M059J (cell line): ENCODE results near the gene ANKH. TPM values are rescaled to one million over a fixed set of nuclear protein-coding genes. Genes with fewer than 3 reads are reported as not detected.
A peak's percentile ranks its signal among the peaks of the same experiment; 100 is the strongest.

ENCODE experiments used
- DNase-seq: peaks from one replicate; pipeline ENCODE4 v3.0.0-alpha.2; 2012; ENCODE audit warnings: low read depth
- total RNA-seq: library from RNA; depleted of rRNA; stranded (reverse); fragments of >200 nt; shearing (Covaris generic); gene quantifications from 2 replicates; pipeline ENCODE4 v1.2.3, GENCODE V29; 2014; rRNA removed

The ANKH gene
- total RNA-seq, 1 experiment from 2014 or later, result 20.8 TPM

DNA sequence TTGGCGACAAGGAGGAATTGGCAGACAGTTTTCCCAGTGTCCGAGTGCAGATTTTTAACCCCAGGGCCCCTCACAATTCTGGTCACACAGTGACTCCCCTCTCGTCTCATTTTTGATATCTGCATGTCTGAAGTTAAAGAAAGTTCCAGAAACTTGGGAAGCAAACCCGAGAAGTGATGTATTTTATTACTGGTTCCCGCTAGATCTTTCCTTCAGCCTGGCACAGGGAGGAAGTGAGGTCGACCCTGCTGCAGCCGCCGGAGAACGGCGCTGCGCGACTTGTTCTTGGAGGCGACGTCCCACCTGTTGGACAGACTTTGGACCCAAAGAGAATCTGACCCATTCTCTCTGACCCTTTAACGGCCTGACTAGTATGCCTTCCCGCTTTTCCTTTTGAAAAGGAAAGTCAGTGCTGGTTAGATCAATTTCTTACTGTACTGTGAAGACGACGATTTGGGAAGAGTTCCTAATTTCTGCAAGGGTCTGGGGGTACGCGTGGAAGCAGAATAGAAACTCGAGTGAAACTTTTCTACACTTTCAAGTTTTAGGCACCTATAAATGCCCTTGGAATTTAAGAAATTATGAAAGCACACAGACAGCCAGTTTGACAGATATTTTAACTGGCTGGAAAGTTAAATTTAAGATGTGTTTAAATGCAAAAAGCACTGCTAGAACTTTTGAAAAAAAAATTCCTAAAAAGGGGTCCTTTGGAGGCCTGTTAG, 206.3 kb downstream of the ANKH start:
- peak; percentile 57 for DNase-seq

DNA sequence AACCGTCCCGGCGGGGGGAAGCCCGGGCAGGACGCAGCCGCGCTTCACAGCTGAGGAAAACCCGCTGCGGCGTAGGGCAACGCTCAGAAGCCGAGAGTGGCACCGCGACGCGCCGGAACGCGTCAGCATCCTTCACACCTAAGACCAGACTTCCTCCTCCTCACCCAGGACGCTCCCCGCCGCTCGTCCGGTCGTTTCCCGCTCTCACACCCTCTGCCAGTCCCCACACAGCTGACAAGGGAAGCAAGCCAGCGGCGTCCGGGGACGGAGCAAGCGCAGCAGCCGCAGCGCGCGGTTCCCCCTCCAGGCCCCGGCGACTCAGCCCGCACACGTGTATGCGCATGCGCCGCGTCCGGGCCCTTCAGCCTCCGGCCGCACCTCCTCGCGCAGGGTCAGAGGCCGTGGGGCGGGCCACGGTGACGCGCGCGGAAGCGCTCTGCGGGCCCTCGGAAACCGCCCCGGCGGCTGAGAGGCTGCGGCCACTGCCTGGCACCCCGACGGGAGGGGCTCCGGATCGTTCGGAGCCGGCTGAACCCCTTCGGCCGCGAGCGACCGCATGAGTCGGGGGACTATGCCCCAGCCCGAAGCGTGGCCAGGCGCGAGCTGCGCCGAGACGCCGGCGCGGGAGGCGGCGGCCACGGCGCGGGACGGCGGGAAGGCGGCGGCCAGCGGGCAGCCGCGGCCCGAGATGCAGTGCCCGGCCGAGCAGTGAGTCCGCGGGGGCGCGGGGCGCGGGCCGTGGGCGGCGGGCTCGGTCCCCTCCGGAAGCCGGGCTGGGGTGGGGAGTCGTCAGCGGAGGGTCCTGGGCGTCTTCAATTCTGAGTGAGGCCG, 207.1 kb downstream of the ANKH start, which contains the start of gene OTULIN:
TSS of gene OTULIN (plus strand) at position 449 of the 831 bp plus-strand sequence. CDS start at position 557, 108 bp downstream.
- DNase-seq, result peak; percentile 91

DNA sequence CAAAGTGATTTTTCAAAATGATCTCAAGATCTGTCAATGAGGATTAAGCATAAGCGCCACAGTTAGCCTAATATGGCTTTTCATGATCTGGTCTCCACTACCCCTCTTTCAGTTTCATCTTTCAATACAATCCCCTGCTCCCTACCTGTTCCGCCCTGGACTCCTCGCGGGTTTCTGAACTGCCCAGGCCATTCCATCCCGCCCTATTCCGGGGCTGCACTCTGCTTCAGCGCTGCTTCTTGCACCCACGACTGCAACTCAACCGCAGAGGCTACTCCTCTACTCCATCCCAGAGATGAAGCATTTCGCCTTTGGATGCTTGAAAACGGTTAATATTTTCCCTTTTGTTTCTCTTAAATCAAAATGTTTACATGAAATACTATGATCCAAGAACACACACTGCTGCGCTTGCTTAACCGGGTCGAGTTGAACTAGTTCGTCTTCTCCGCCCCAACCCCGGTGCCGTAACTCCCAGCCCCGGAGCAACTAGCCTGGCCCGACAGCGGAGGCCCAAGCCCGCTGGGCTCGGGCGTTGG, 207.8 kb downstream of the ANKH start:
- peak; percentile 47 for DNase-seq

DNA sequence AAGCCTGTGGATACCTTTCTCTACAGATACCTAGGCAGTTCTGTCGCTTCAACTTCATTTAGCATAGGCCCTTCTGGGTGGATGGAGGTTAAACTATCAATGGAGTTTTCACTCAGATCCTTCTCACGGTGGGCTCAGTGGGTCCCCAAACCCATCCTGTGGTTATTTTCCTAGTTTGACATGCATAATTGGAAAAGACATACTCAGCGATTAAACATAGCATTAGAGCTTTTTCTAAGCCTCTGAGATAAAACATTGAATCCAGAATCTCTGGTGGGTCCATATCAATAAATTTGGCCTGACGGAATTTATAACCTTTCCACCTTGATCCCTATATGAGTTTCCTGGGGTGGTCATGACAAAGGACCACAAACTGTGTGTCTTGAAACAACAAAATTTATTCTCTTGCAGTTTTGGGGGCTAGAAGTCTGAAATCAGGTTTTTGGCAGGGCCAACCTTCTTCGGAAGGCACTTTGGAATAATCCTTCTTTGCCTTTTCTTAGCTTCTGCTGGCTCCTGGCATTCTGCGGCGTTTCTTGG, 208.8 kb downstream of the ANKH start:
- DNase-seq, result no peak

DNA sequence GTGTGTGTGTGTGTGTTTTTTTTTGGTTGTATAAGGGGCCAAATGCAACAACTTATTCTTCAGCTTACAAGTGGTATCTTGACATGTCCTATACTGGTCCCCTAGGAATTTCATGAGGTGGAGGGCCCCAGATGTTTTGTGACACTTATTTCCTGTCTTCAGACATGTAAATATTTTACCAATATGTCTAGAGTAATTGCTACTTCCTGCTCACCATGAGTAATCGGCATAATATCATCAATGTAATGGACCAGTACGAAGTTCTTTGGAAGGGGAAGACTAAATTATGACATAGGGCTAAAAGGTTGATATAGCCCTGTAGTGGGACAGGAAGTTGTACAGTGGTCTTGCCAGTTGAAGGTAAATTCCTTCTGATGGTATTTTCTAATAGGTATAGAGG, 210.7 kb downstream of the ANKH start:
- DNase-seq, result no peak

DNA sequence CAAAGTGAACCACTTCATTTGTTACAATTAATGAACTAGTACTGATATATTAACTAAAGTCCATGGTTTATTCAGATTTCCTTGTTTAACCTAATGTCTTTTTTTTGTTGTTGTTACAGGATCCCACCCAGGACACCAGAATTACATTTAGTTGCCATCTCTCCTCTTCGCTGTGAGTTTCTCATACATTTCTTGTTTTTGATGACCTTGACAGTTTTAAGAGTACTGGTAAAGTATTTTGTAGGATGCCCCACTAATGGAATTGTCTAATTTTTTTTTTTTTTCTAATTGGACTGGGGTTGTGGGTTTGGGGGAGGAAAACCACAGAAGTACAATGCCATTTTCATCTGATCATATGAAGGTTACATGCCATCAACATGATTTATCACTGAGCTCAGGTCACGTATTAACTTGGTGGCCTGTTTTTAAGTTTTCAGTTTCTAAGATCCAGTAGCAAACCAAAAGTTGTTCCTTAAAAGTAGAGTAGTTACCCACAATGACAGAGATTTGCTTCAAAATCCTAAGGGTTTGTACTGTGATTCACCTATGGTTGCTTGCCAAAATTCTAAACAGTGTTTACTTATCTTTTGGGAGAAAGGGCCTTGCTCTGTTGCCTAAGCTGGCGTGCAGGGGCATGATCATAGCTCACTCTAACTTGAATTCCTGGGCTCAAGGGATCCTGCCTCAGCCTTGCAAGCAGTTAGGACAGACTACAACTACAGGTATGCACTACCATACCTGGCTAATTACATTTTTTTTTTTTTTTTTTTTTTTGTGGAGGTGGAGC, 211.6 kb downstream of the ANKH start:
- peak; percentile 83 for DNase-seq

DNA sequence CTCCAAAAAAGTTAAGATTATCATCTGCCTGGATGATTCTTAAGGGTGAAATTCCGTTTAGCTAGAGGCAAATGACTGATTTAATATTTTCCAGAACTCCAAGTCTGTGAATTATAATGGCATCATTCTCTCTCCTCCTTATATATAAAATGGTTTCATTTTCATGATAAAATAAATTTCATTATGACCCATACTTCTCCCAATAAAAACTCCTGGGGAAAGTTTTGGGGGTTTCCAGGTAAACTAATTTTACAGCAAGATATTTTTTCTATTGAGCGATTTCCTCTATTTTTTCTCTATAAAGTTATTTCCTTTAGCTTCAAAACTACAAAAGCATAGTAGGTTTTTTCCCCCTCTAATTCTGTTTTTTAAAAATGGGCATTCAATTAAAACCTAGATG, 214.7 kb downstream of the ANKH start:
- no peak for DNase-seq

DNA sequence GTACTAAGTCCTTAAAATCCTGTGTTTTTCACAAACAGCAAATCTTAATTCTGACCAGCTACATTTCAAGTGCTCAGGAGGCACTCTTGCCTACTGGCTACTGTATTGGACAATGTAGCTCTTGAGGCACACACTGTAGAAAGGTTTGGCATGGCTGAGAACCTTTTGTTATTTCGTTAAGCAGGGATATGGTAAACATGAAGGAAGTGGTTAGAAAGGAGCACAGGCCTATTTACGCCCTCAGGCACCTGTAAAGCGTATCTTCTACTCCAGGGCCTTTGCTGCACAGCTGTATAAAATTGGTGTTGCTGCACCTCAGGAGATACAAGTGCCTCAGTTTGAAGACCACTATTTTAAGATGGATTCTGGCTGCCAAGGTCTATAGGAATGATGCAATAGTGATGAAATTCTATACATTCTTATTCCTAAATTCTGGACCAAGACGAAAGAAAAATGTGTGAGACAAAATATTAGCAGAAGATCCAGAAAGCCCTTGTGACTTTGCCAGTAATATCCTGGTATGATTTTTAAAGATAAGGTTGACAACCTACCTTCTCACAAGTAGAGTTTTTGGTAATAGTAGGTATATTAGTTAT, 216.3 kb downstream of the ANKH start:
- peak; percentile 28 for DNase-seq

Other genes starting within 250 kb of the ANKH start
- gene OTULIN, start 207.1 kb downstream of the ANKH start, total RNA-seq, result 29.3 and 58.9 TPM in 2 replicates